HuH-7.5 (cell line): Measurements from ENCODE around the gene LTBR.
"Not testable (repeated sequence)": the region's sequence is repeated elsewhere in the genome, so short reads cannot be mapped to it uniquely, and the experiment has no call there.

Experiments
- DNase-seq: peaks from one replicate; pipeline ENCODE4 v3.0.0; 2011; ENCODE audit warnings: low spot score

Gene LTBR

GRCh38 chr12:6425590-6426531 is 41.9 kb downstream of the LTBR start:
- no peak for DNase-seq

- DNase-seq = no peak
These were observed 43.1 kb downstream of the LTBR start for GRCh38 chr12:6426882-6427671.

GRCh38 chr12:6427796-6428195 is 43.8 kb downstream of the LTBR start:
- not testable (repeated sequence) for DNase-seq

GRCh38 chr12:6428326-6428725 is 44.4 kb downstream of the LTBR start:
- no peak for DNase-seq

- DNase-seq = no peak
These were observed 46.4 kb downstream of the LTBR start for GRCh38 chr12:6430124-6430989.

GRCh38 chr12:6432991-6433390 is 49.0 kb downstream of the LTBR start:
- DNase-seq = no peak

GRCh38 chr12:6434205-6435140 is 50.5 kb downstream of the LTBR start:
- DNase-seq = no peak

GRCh38 chr12:6435961-6436715 is 52.2 kb downstream of the LTBR start:
- DNase-seq = no peak

- no peak for DNase-seq
These were observed 53.6 kb downstream of the LTBR start for GRCh38 chr12:6437586-6437985.

GRCh38 chr12:6438345-6438744 is 54.4 kb downstream of the LTBR start:
- DNase-seq = no peak

GRCh38 chr12:6440391-6440790 is 56.4 kb downstream of the LTBR start:
- no peak for DNase-seq
